Activated B cell treated with CpG ODN at 0.5 μM for 24 hours (primary cell): Measurements from ENCODE around the gene PAMR1. TPM values are rescaled to one million over a fixed set of nuclear protein-coding genes. Genes with fewer than 3 reads are reported as not detected.
A peak's percentile ranks its signal among the peaks of the same experiment; 100 is the strongest.

Experiments
- ATAC-seq: fragments of 200-7000 bp; cut with Tn5 transposase; one replicate; pipeline ENCODE4 v1.10.0; 2021; ENCODE audit warnings: low read depth, mild to moderate bottlenecking, moderate library complexity
- CTCF ChIA-PET: fragments of 350-600 bp; sonication (Branson Sonifier 250); formaldehyde crosslinking; loops from one replicate; lab custom pipeline; 2021; ENCODE audit warnings: antibody characterized with exemption; lab: Charles Lee
- POLR2A ChIA-PET: fragments of 350-600 bp; sonication (Branson Sonifier 250); formaldehyde crosslinking; loops from one replicate; lab custom pipeline; 2021; ENCODE audit warnings: antibody characterized with exemption; lab: Charles Lee
- DNase-seq: peaks from one replicate; pipeline ENCODE4 v3.0.0; 2022
- H3K27ac Mint-ChIP-seq: one replicate; pipeline ENCODE4 v1.8.0; 2020; ENCODE audit warnings: mixed read lengths
- H3K27me3 Mint-ChIP-seq: one replicate; pipeline ENCODE4 v1.8.0; 2021; ENCODE audit warnings: mixed read lengths
- H3K36me3 Mint-ChIP-seq: one replicate; pipeline ENCODE4 v1.8.0; 2021; ENCODE audit warnings: low read depth, mixed read lengths
- H3K4me1 Mint-ChIP-seq: one replicate; pipeline ENCODE4 v1.8.0; 2021; ENCODE audit warnings: mixed read lengths
- H3K4me3 Mint-ChIP-seq: one replicate; pipeline ENCODE4 v1.8.0; 2020; ENCODE audit warnings: mild to moderate bottlenecking, mixed read lengths
- H3K9me3 Mint-ChIP-seq: one replicate; pipeline ENCODE4 v1.8.0; 2020; ENCODE audit warnings: mixed read lengths
- CTCF ChIP-seq: fragments of 200-600 bp; IDR thresholded peaks from one replicate; pipeline ENCODE4 v1.8.0; 2022; ENCODE audit warnings: antibody characterized with exemption, mild to moderate bottlenecking
- intact Hi-C: fragments of 100-400 bp; cut with micrococcal nuclease; formaldehyde crosslinking; loops from one replicate; pipeline ENCODE4 v1.15.1; 2024
- total RNA-seq: library from RNA; stranded (reverse); gene quantifications from 2 replicates; pipeline ENCODE4 v1.2.3, GENCODE V29; 2022

PAMR1 gene
- total RNA-seq, 1 donor from 2014 or later, result not detected

- intact Hi-C loops, result no loop called here
- peak overlapping the region; percentile 21 for H3K4me3 Mint-ChIP-seq
- no peak for DNase-seq
- H3K27ac Mint-ChIP-seq, result no peak overlapping the region
- H3K9me3 Mint-ChIP-seq, result no peaks in the 10 kb centered on the region
- H3K27me3 Mint-ChIP-seq, result peaks cover 66% of the 10 kb centered on the region
- ATAC-seq, result no peak
- ChIA-PET POLR2A (interaction anchor here (0.6 kb wide), 1 partner anchor 277 kb away, joined by 4 read pairs; no protein-coding TSS in a partner anchor), CTCF (no interaction called here)
- H3K4me1 Mint-ChIP-seq, result peaks cover 17% of the 10 kb centered on the region
- no peaks in the 10 kb centered on the region for H3K36me3 Mint-ChIP-seq
- TF ChIP-seq CTCF, result no peak
Observed at GRCh38 chr11:35418282-35419183, 106.9 kb downstream of the PAMR1 start.

- ChIA-PET CTCF (interaction anchor here (1.5 kb wide), 1 partner anchor 22 kb away, joined by 3 read pairs; no protein-coding TSS in a partner anchor), POLR2A (no interaction called here)
- ATAC-seq (no peak), DNase-seq (no peak)
- Mint-ChIP-seq H3K36me3 (no peaks in the 10 kb centered on the region), H3K4me1 (peaks cover 14% of the 10 kb centered on the region), H3K4me3 (no peak overlapping the region), H3K27ac (no peak overlapping the region), H3K9me3 (no peaks in the 10 kb centered on the region), H3K27me3 (peaks cover 46% of the 10 kb centered on the region)
- no peak for TF ChIP-seq CTCF
- intact Hi-C loops, result no loop called here
Observed at GRCh38 chr11:35415487-35415886, 109.9 kb downstream of the PAMR1 start.

- ATAC-seq, result no peak
- ChIA-PET POLR2A (no interaction called here), CTCF (interaction anchor here (1.5 kb wide), 1 partner anchor 22 kb away, joined by 3 read pairs; no protein-coding TSS in a partner anchor)
- H3K27ac Mint-ChIP-seq, result no peak overlapping the region
- no peak for TF ChIP-seq CTCF
- intact Hi-C loops, result loop anchor here (5.0 kb wide), 1 partner anchor 827 kb away; no protein-coding TSS in a partner anchor
- H3K27me3 Mint-ChIP-seq, result peaks cover 41% of the 10 kb centered on the region
- H3K9me3 Mint-ChIP-seq, result no peaks in the 10 kb centered on the region
- H3K4me1 Mint-ChIP-seq, result peaks cover 8% of the 10 kb centered on the region
- DNase-seq, result no peak
- no peaks in the 10 kb centered on the region for H3K36me3 Mint-ChIP-seq
- no peak overlapping the region for H3K4me3 Mint-ChIP-seq
Observed at GRCh38 chr11:35414776-35415175, 110.6 kb downstream of the PAMR1 start.

GRCh38 chr11:35414311-35414710, 111.1 kb downstream of the PAMR1 start:
- ATAC-seq, result no peak
- no peak for DNase-seq
- POLR2A ChIA-PET, result no interaction called here
- H3K4me3 Mint-ChIP-seq, result no peak overlapping the region
- H3K9me3 Mint-ChIP-seq, result no peaks in the 10 kb centered on the region
- CTCF ChIA-PET, result interaction anchor here (1.5 kb wide), 1 partner anchor 21 kb away, joined by 3 read pairs; no protein-coding TSS in a partner anchor
- peaks cover 7% of the 10 kb centered on the region for H3K4me1 Mint-ChIP-seq
- no peak overlapping the region for H3K27ac Mint-ChIP-seq
- H3K27me3 Mint-ChIP-seq, result peaks cover 40% of the 10 kb centered on the region
- no peak for TF ChIP-seq CTCF
- intact Hi-C loops, result loop anchor here (5.0 kb wide), 1 partner anchor 827 kb away; no protein-coding TSS in a partner anchor
- no peaks in the 10 kb centered on the region for H3K36me3 Mint-ChIP-seq

GRCh38 chr11:35413598-35413997, 111.8 kb downstream of the PAMR1 start:
- no peak for ATAC-seq
- ChIA-PET POLR2A (no interaction called here), CTCF (no interaction called here)
- H3K4me1 Mint-ChIP-seq, result peaks cover 4% of the 10 kb centered on the region
- no peak overlapping the region for H3K4me3 Mint-ChIP-seq
- H3K27ac Mint-ChIP-seq, result no peak overlapping the region
- no peak for TF ChIP-seq CTCF
- H3K36me3 Mint-ChIP-seq, result no peaks in the 10 kb centered on the region
- no peak for DNase-seq
- peaks cover 37% of the 10 kb centered on the region for H3K27me3 Mint-ChIP-seq
- intact Hi-C loops, result loop anchor here (5.0 kb wide), 1 partner anchor 826 kb away; no protein-coding TSS in a partner anchor
- H3K9me3 Mint-ChIP-seq, result no peaks in the 10 kb centered on the region
